IgD-negative memory B cell (primary cell): ENCODE results near the gene OR51S1. TPM values are rescaled to one million over a fixed set of nuclear protein-coding genes. Genes with fewer than 3 reads are reported as not detected.
"Not testable (repeated sequence)": the region's sequence is repeated elsewhere in the genome, so short reads cannot be mapped to it uniquely, and the experiment has no call there.

Experiments
- H3K27ac Mint-ChIP-seq, 3 donors: one replicate each; pipeline ENCODE4 v1.8.0; 2020 to 2022; ENCODE audit warnings: mild to moderate bottlenecking in 3 of 3, mixed read lengths in 3 of 3, moderate library complexity in 1 of 3
- H3K27me3 Mint-ChIP-seq: one replicate; pipeline ENCODE4 v1.8.0; 2021; ENCODE audit warnings: mixed read lengths
- H3K36me3 Mint-ChIP-seq: one replicate; pipeline ENCODE4 v1.8.0; 2020; ENCODE audit warnings: mild to moderate bottlenecking, mixed read lengths
- H3K4me1 Mint-ChIP-seq, 3 donors: one replicate each; pipeline ENCODE4 v1.8.0; 2020 to 2022; ENCODE audit warnings: mixed read lengths in 3 of 3, mild to moderate bottlenecking in 1 of 3
- H3K4me3 Mint-ChIP-seq, 4 donors: one replicate each; pipeline ENCODE4 v1.8.0; 2020 to 2022; ENCODE audit warnings: mild to moderate bottlenecking in 4 of 4, mixed read lengths in 4 of 4, moderate library complexity in 3 of 4
- H3K9me3 Mint-ChIP-seq, 3 donors: one replicate each; pipeline ENCODE4 v1.8.0; 2020 to 2021; ENCODE audit warnings: mixed read lengths in 3 of 3, mild to moderate bottlenecking in 1 of 3
- polyA plus RNA-seq: library from polyadenylated mRNA; unstranded; fragments of 300-500 nt; fragmentation: Illumina TruSeq; gene quantifications from one replicate; pipeline ENCODE4 v1.2.3, GENCODE V29; 2021

The OR51S1 gene
- polyA plus RNA-seq, 1 donor from 2014 or later, result not detected

GRCh38 chr11:4839851-4840549, 9.0 kb downstream of the OR51S1 start:
- Mint-ChIP-seq H3K4me3 (no peak overlapping the region), H3K9me3 (peaks cover 0 to 7% (median 4%) of the 10 kb centered on the region in 3 donors), H3K36me3 (no peaks in the 10 kb centered on the region), H3K27me3 (peaks cover 3% of the 10 kb centered on the region), H3K4me1 (no peaks in the 10 kb centered on the region), H3K27ac (no peak overlapping the region)

- Mint-ChIP-seq H3K27ac (no peak overlapping the region), H3K9me3 (no peaks in the 10 kb centered on the region)
Measured at GRCh38 chr11:4830909-4831308, 18.1 kb downstream of the OR51S1 start.

GRCh38 chr11:4830346-4830745, 18.7 kb downstream of the OR51S1 start:
- Mint-ChIP-seq H3K4me3 (no peak overlapping the region), H3K9me3 (no peaks in the 10 kb centered on the region), H3K4me1 (no peaks in the 10 kb centered on the region), H3K27ac (no peak overlapping the region), H3K27me3 (no peaks in the 10 kb centered on the region), H3K36me3 (no peaks in the 10 kb centered on the region)

More at GRCh38 chr11:4830909-4831308, 18.1 kb downstream of the OR51S1 start:
- Mint-ChIP-seq H3K27me3 (no peaks in the 10 kb centered on the region), H3K4me3 (no peak overlapping the region), H3K36me3 (no peaks in the 10 kb centered on the region), H3K4me1 (no peaks in the 10 kb centered on the region)

- H3K27me3 Mint-ChIP-seq, result no peaks in the 10 kb centered on the region
- H3K4me1 Mint-ChIP-seq, result no peaks in the 10 kb centered on the region
- H3K36me3 Mint-ChIP-seq, result no peaks in the 10 kb centered on the region
- no peak overlapping the region for H3K27ac Mint-ChIP-seq
- H3K9me3 Mint-ChIP-seq, result peaks cover 0 to 3% (median 0%) of the 10 kb centered on the region in 3 donors
- H3K4me3 Mint-ChIP-seq, result no peak overlapping the region
Measured at GRCh38 chr11:4826425-4826824, 22.6 kb downstream of the OR51S1 start.

- Mint-ChIP-seq H3K27ac (no peak overlapping the region), H3K9me3 (peaks cover 0 to 3% (median 0%) of the 10 kb centered on the region in 3 donors), H3K4me3 (no peak overlapping the region), H3K27me3 (no peaks in the 10 kb centered on the region), H3K36me3 (no peaks in the 10 kb centered on the region), H3K4me1 (no peaks in the 10 kb centered on the region)
Measured at GRCh38 chr11:4825132-4825531, 23.9 kb downstream of the OR51S1 start.

- H3K4me3 Mint-ChIP-seq, result no peak within 1 kb of the TSS
- no peak within 1 kb of the TSS for H3K27ac Mint-ChIP-seq
- no peaks in the 10 kb centered on the region for H3K36me3 Mint-ChIP-seq
- no peaks in the 10 kb centered on the region for H3K4me1 Mint-ChIP-seq
- peaks cover 0 to 3% (median 0%) of the 10 kb centered on the region in 3 donors for H3K9me3 Mint-ChIP-seq
- H3K27me3 Mint-ChIP-seq, result no peaks in the 10 kb centered on the region
Measured at GRCh38 chr11:4821021-4821420, 28.0 kb downstream of the OR51S1 start, which contains the start of gene OR51F2. Gene OR51F2, plus strand, starts transcription at chr11:4821321. Its CDS starts 101 bp downstream, at chr11:4821422.

GRCh38 chr11:4809246-4809645, 39.8 kb downstream of the OR51S1 start:
- Mint-ChIP-seq H3K36me3 (no peaks in the 10 kb centered on the region), H3K9me3 (no peaks in the 10 kb centered on the region), H3K27ac (no peak overlapping the region), H3K4me3 (no peak overlapping the region), H3K4me1 (no peaks in the 10 kb centered on the region), H3K27me3 (no peaks in the 10 kb centered on the region)

- Mint-ChIP-seq H3K27me3 (no peaks in the 10 kb centered on the region), H3K9me3 (peaks cover 0 to under 1% (median 0%) of the 10 kb centered on the region in 3 donors), H3K27ac (no peak overlapping the region), H3K4me1 (no peaks in the 10 kb centered on the region), H3K36me3 (no peaks in the 10 kb centered on the region), H3K4me3 (no peak overlapping the region)
Measured at GRCh38 chr11:4808476-4808875, 40.5 kb downstream of the OR51S1 start.

GRCh38 chr11:4804280-4804679, 44.7 kb downstream of the OR51S1 start, which contains the start of gene OR52R1:
Gene OR52R1, minus strand, starts transcription at chr11:4804380. Its CDS starts 0 bp downstream, at chr11:4804380.
- H3K27ac Mint-ChIP-seq, result no peak within 1 kb of the TSS

GRCh38 chr11:4801316-4801715, 47.7 kb downstream of the OR51S1 start:
- H3K4me1 Mint-ChIP-seq, H3K27me3 Mint-ChIP-seq, H3K4me3 Mint-ChIP-seq, H3K9me3 Mint-ChIP-seq, H3K36me3 Mint-ChIP-seq, H3K27ac Mint-ChIP-seq: not testable (repeated sequence)

More at GRCh38 chr11:4804280-4804679, 44.7 kb downstream of the OR51S1 start, which contains the start of gene OR52R1:
- H3K4me1 Mint-ChIP-seq, result no peaks in the 10 kb centered on the region
- H3K4me3 Mint-ChIP-seq, result no peak within 1 kb of the TSS
- H3K36me3 Mint-ChIP-seq, result no peaks in the 10 kb centered on the region
- no peaks in the 10 kb centered on the region for H3K27me3 Mint-ChIP-seq
- H3K9me3 Mint-ChIP-seq, result peaks cover 0 to 2% (median 0%) of the 10 kb centered on the region in 3 donors

GRCh38 chr11:4798427-4799183, 50.4 kb downstream of the OR51S1 start:
- Mint-ChIP-seq H3K4me1 (no peaks in the 10 kb centered on the region), H3K27me3 (no peaks in the 10 kb centered on the region), H3K4me3 (no peak overlapping the region), H3K9me3 (peaks cover 0 to 2% (median 0%) of the 10 kb centered on the region in 3 donors), H3K27ac (no peak overlapping the region), H3K36me3 (no peaks in the 10 kb centered on the region)

Other genes starting within 250 kb of the OR51S1 start
- gene TRIM68, start 241.0 kb downstream of the OR51S1 start, polyA plus RNA-seq, result 13.1 TPM
- gene OR51D1, start 211.7 kb downstream of the OR51S1 start, polyA plus RNA-seq, result not detected
- not detected for gene OR51E1, start 205.2 kb downstream of the OR51S1 start, polyA plus RNA-seq
- not detected for gene OR51E2, start 151.4 kb downstream of the OR51S1 start, polyA plus RNA-seq
- not detected for gene MMP26, start 144.4 kb downstream of the OR51S1 start, polyA plus RNA-seq
- gene OR51F1, start 79.3 kb downstream of the OR51S1 start, polyA plus RNA-seq, result not detected
- gene OR52R1, start 44.8 kb downstream of the OR51S1 start, polyA plus RNA-seq, result not detected
- gene OR51F2, start 27.9 kb downstream of the OR51S1 start, polyA plus RNA-seq, result not detected
- not detected for gene OR51T1, start 32.7 kb upstream of the OR51S1 start, polyA plus RNA-seq
- gene OR51A7, start 54.6 kb upstream of the OR51S1 start, polyA plus RNA-seq, result not detected
- gene OR51G2, start 70.1 kb upstream of the OR51S1 start, polyA plus RNA-seq, result not detected
- gene OR51G1, start 75.1 kb upstream of the OR51S1 start, polyA plus RNA-seq, result not detected
- not detected for gene OR51A4, start 98.4 kb upstream of the OR51S1 start, polyA plus RNA-seq
- not detected for gene OR51A2, start 106.5 kb upstream of the OR51S1 start, polyA plus RNA-seq
- gene OR51L1, start 145.6 kb upstream of the OR51S1 start, polyA plus RNA-seq, result not detected
- not detected for gene OR52J3, start 197.3 kb upstream of the OR51S1 start, polyA plus RNA-seq
- gene OR52E2, start 210.4 kb upstream of the OR51S1 start, polyA plus RNA-seq, result not detected
- not detected for gene OR52E1, start 220.4 kb upstream of the OR51S1 start, polyA plus RNA-seq